ENCODE data around the gene EXOC4. TPM values are rescaled to one million over a fixed set of nuclear protein-coding genes. Genes with fewer than 3 reads are reported as not detected.

Gene EXOC4
- total and polyA plus RNA-seq, 2 experiments from 2014 or later = 23.9 to 51.7 TPM

DNA sequence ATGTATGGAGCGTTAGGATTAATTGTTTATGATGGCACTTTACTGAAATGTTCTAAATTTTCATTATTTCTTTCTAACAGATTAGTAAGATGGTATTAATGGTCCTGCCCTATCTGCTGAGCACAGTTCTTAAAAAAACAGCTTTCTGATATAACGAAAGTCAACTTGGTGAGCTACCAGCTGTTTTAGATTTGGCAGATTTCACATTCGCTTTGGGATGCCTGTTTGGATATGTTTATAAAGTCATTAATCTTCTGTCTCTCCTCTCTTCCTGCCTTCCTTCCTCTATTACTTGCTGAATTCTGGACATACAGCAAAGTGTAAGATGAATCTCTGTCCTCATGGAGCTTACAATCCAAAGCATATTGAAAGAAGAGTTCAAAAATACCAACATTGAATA, 477.5 kb downstream of the EXOC4 start:
- H3K79me2 ChIP-seq (ENCODE audit: insufficient read depth) = no peaks in the 10 kb centered on the region
- no peak overlapping the region for H3K4me3 ChIP-seq
- H3K9me2 ChIP-seq (ENCODE audit: insufficient read depth) = no peaks in the 10 kb centered on the region; the same call in 1 of the 2 replicates
- H3K27me3 ChIP-seq (replicated peaks; ENCODE audit: insufficient read depth) = no peaks in the 10 kb centered on the region
- H3K27ac ChIP-seq = no peak overlapping the region
- no peaks in the 10 kb centered on the region for H3K36me3 ChIP-seq (ENCODE audit: low read depth)
- no peaks in the 10 kb centered on the region for H3K9me3 ChIP-seq (ENCODE audit: low read depth)
- WGBS, 2 experiments (ENCODE audit: low coverage in 1 of 2, low lambda C conversion rate in 2 of 2, missing lambda C conversion rate in 2 of 2) = 39 to 43% methylated on average over 3 of the region's 3 CpGs
- no peak for DNase-seq
- H3K9ac ChIP-seq = no peak overlapping the region
- no peak overlapping the region for H2AFZ ChIP-seq
- H3F3A ChIP-seq (ENCODE audit: insufficient read depth) = no peaks in the 10 kb centered on the region
- H3K4me1 ChIP-seq (ENCODE audit: insufficient read depth) = no peaks in the 10 kb centered on the region
- no peaks in the 10 kb centered on the region for H4K20me1 ChIP-seq (ENCODE audit: insufficient read depth)
- TF ChIP-seq EZH2phosphoT487 (IDR thresholded peaks at IDR 0.05; ENCODE audit: insufficient read depth, low read depth) (no peak), EZH2 (IDR thresholded peaks at IDR 0.05; ENCODE audit: insufficient read depth, poor library complexity, severe bottlenecking) (no peak)
- H3K4me2 ChIP-seq (ENCODE audit: unreplicated experiment) = no peak overlapping the region
- in situ Hi-C loops (cut with MboI) = no loop called here

GRCh38 chr7:133733401-133733800, 480.5 kb downstream of the EXOC4 start:
- in situ Hi-C loops (cut with MboI) = no loop called here
- H3K4me1 ChIP-seq (ENCODE audit: insufficient read depth) = no peaks in the 10 kb centered on the region
- no peaks in the 10 kb centered on the region for H3K27me3 ChIP-seq (replicated peaks; ENCODE audit: insufficient read depth)
- no peak overlapping the region for H3K27ac ChIP-seq
- H3K79me2 ChIP-seq (ENCODE audit: insufficient read depth) = no peaks in the 10 kb centered on the region
- H3K9me3 ChIP-seq (ENCODE audit: low read depth) = no peaks in the 10 kb centered on the region
- no peaks in the 10 kb centered on the region for H3F3A ChIP-seq (ENCODE audit: insufficient read depth)
- no peak overlapping the region for H3K4me2 ChIP-seq (ENCODE audit: unreplicated experiment)
- no peak overlapping the region for H3K4me3 ChIP-seq
- no peaks in the 10 kb centered on the region for H3K36me3 ChIP-seq (ENCODE audit: low read depth)
- H3K9ac ChIP-seq = no peak overlapping the region
- no peak overlapping the region for H2AFZ ChIP-seq
- 97 to 99% methylated on average over 5 of the region's 5 CpGs for WGBS, 2 experiments (ENCODE audit: low coverage in 1 of 2, low lambda C conversion rate in 2 of 2, missing lambda C conversion rate in 2 of 2)
- no peaks in the 10 kb centered on the region; the same call in 1 of the 2 replicates for H3K9me2 ChIP-seq (ENCODE audit: insufficient read depth)
- no peaks in the 10 kb centered on the region for H4K20me1 ChIP-seq (ENCODE audit: insufficient read depth)
- TF ChIP-seq EZH2 (IDR thresholded peaks at IDR 0.05; ENCODE audit: insufficient read depth, poor library complexity, severe bottlenecking) = no peak
- TF ChIP-seq EZH2phosphoT487 (IDR thresholded peaks at IDR 0.05; ENCODE audit: insufficient read depth, low read depth) = no peak
- DNase-seq = no peak

DNA sequence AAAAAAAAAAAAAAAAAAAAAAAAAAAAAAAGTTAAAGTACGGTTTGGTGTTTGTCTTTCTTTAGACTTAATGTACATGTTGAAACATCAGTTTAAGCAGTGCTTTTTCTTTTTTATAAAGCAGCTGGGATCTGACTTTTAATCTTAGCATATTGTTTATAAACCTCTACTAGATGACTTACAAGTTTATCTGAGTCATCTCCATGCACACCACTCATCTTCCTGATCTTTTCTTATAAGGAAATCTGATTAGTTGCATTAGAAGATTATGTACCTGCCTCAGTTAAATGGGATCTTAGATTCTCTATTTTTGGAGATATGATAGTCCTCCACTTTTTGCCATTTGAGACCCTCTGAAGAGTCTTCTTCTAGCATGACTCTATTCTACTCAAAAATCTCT, 482.3 kb downstream of the EXOC4 start:
- Histone ChIP-seq H3K79me2 (ENCODE audit: insufficient read depth) (no peaks in the 10 kb centered on the region), H3K4me3 (no peak overlapping the region), H3K9ac (no peak overlapping the region), H3K27ac (no peak overlapping the region), H3K36me3 (ENCODE audit: low read depth) (no peaks in the 10 kb centered on the region), H3F3A (ENCODE audit: insufficient read depth) (no peaks in the 10 kb centered on the region), H2AFZ (no peak overlapping the region), H3K4me1 (ENCODE audit: insufficient read depth) (no peaks in the 10 kb centered on the region), H4K20me1 (ENCODE audit: insufficient read depth) (no peaks in the 10 kb centered on the region), H3K27me3 (replicated peaks; ENCODE audit: insufficient read depth) (no peaks in the 10 kb centered on the region), H3K9me3 (ENCODE audit: low read depth) (no peaks in the 10 kb centered on the region), H3K9me2 (ENCODE audit: insufficient read depth) (no peaks in the 10 kb centered on the region; the same call in 1 of the 2 replicates), H3K4me2 (ENCODE audit: unreplicated experiment) (no peak overlapping the region)
- in situ Hi-C loops (cut with MboI) = no loop called here
- 90 to 100% methylated on average over 1 of the region's 1 CpG for WGBS, 2 experiments (ENCODE audit: low coverage in 1 of 2, low lambda C conversion rate in 2 of 2, missing lambda C conversion rate in 2 of 2)
- DNase-seq = peak; percentile 37
- TF ChIP-seq EZH2phosphoT487 (IDR thresholded peaks at IDR 0.05; ENCODE audit: insufficient read depth, low read depth) (no peak), EZH2 (IDR thresholded peaks at IDR 0.05; ENCODE audit: insufficient read depth, poor library complexity, severe bottlenecking) (no peak)

DNA sequence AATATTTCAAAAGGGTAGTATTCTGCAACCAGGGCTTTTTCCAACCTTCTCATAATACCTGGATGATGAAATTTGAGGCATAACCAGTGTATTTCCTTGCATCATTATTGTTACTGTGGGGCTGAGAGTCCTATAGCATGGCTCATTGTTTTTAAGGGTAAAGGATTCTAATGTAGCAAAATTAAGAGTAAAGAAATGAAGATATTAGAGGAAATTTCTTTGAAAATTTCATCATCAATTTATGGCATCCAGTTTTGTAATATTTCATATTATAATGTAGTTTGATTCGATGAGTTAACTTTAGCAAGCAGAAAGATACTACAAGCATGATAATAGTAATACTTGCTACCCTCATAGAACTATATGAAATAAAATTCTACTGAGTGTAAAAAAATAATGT, 486.9 kb downstream of the EXOC4 start:
- Histone ChIP-seq H3K36me3 (ENCODE audit: low read depth) (no peaks in the 10 kb centered on the region), H3F3A (ENCODE audit: insufficient read depth) (no peaks in the 10 kb centered on the region), H3K4me3 (no peak overlapping the region), H3K9me3 (ENCODE audit: low read depth) (no peaks in the 10 kb centered on the region), H4K20me1 (ENCODE audit: insufficient read depth) (no peaks in the 10 kb centered on the region), H3K4me1 (ENCODE audit: insufficient read depth) (no peaks in the 10 kb centered on the region), H3K9me2 (ENCODE audit: insufficient read depth) (no peaks in the 10 kb centered on the region), H2AFZ (no peak overlapping the region), H3K79me2 (ENCODE audit: insufficient read depth) (no peaks in the 10 kb centered on the region), H3K4me2 (ENCODE audit: unreplicated experiment) (no peak overlapping the region), H3K9ac (no peak overlapping the region), H3K27me3 (replicated peaks; ENCODE audit: insufficient read depth) (no peaks in the 10 kb centered on the region), H3K27ac (no peak overlapping the region)
- DNase-seq = no peak
- in situ Hi-C loops (cut with MboI) = no loop called here
- TF ChIP-seq EZH2phosphoT487 (IDR thresholded peaks at IDR 0.05; ENCODE audit: insufficient read depth, low read depth) (no peak), EZH2 (IDR thresholded peaks at IDR 0.05; ENCODE audit: insufficient read depth, poor library complexity, severe bottlenecking) (no peak)
- 96 to 98% methylated on average over 1 of the region's 1 CpG for WGBS, 2 experiments (ENCODE audit: low coverage in 1 of 2, low lambda C conversion rate in 2 of 2, missing lambda C conversion rate in 2 of 2)

GRCh38 chr7:133741078-133741477, 488.2 kb downstream of the EXOC4 start:
- Histone ChIP-seq H2AFZ (no peak overlapping the region), H3K27ac (no peak overlapping the region), H3K9me3 (ENCODE audit: low read depth) (no peaks in the 10 kb centered on the region), H3F3A (ENCODE audit: insufficient read depth) (no peaks in the 10 kb centered on the region), H3K36me3 (ENCODE audit: low read depth) (no peaks in the 10 kb centered on the region), H3K4me1 (ENCODE audit: insufficient read depth) (no peaks in the 10 kb centered on the region), H3K4me3 (no peak overlapping the region), H4K20me1 (ENCODE audit: insufficient read depth) (no peaks in the 10 kb centered on the region), H3K9me2 (ENCODE audit: insufficient read depth) (no peaks in the 10 kb centered on the region), H3K9ac (no peak overlapping the region), H3K27me3 (replicated peaks; ENCODE audit: insufficient read depth) (no peaks in the 10 kb centered on the region), H3K4me2 (ENCODE audit: unreplicated experiment) (no peak overlapping the region), H3K79me2 (ENCODE audit: insufficient read depth) (no peaks in the 10 kb centered on the region)
- TF ChIP-seq EZH2 (IDR thresholded peaks at IDR 0.05; ENCODE audit: insufficient read depth, poor library complexity, severe bottlenecking) (no peak), EZH2phosphoT487 (IDR thresholded peaks at IDR 0.05; ENCODE audit: insufficient read depth, low read depth) (no peak)
- no peak for DNase-seq
- WGBS, 2 experiments (ENCODE audit: low coverage in 1 of 2, low lambda C conversion rate in 2 of 2, missing lambda C conversion rate in 2 of 2) = 98 to 100% methylated on average over 3 of the region's 3 CpGs
- in situ Hi-C loops (cut with MboI) = no loop called here
